Cardiac fibroblast (primary cell): ENCODE data around the gene TAF5.

Experiments used
- DNase-seq, 2 donors: peaks; one replicate each; pipeline versions ENCODE4 v3.0.0 to v3.0.0-alpha.2; 2010; ENCODE audit warnings: low read depth in 2 of 2
- H3K4me3 ChIP-seq, 2 donors: replicated peaks in 1 of 2; 1 replicate in 1 of 2; 2 replicates in 1 of 2; pipeline ENCODE4 v1.5.1; 2011; ENCODE audit warnings: low read depth in 2 of 2, low read length in 2 of 2, mild to moderate bottlenecking in 2 of 2, moderate library complexity in 1 of 2
- CTCF ChIP-seq: IDR thresholded peaks from one replicate; pipeline ENCODE4 v1.5.1; 2011; ENCODE audit warnings: low read depth, mild to moderate bottlenecking, low read length, inconsistent platforms

Gene TAF5

GRCh38 chr10:103374263-103374662 lies 6.5 kb downstream of the TAF5 start:
- DNase-seq: no peak
- TF ChIP-seq CTCF: no peak
- no peak overlapping the region for H3K4me3 ChIP-seq

- DNase-seq: no peak
- no peak overlapping the region for H3K4me3 ChIP-seq
- no peak for TF ChIP-seq CTCF
Observed at GRCh38 chr10:103382769-103383168, 15.0 kb downstream of the TAF5 start.

- no peak for TF ChIP-seq CTCF
- peak in 1 of 2 donors; percentile 18 for DNase-seq
- no peak overlapping the region for H3K4me3 ChIP-seq
Observed at GRCh38 chr10:103394180-103394579, 26.4 kb downstream of the TAF5 start.

GRCh38 chr10:103395754-103396066 lies 27.9 kb downstream of the TAF5 start:
- H3K4me3 ChIP-seq: peak overlapping the region; percentile 90 to 97
- no peak for TF ChIP-seq CTCF
- peak; percentile 27 to 33 for DNase-seq

- peak; percentile 31 for TF ChIP-seq CTCF
- peak within 1 kb of the TSS; percentile 90 to 97 for H3K4me3 ChIP-seq
- peak; percentile 98 for DNase-seq
Observed at GRCh38 chr10:103396067-103396788, 28.5 kb downstream of the TAF5 start, which contains the start of the genes ATP5MK and PDCD11. Gene ATP5MK (minus strand): TSS chr10:103396475. CDS start chr10:103392457, 4,018 bp downstream. Gene PDCD11 (plus strand): TSS chr10:103396626. CDS start chr10:103398427, 1,801 bp downstream.

GRCh38 chr10:103396789-103397087 lies 29.0 kb downstream of the TAF5 start:
- DNase-seq: peak in 1 of 2 donors; percentile 2
- no peak for TF ChIP-seq CTCF

More at GRCh38 chr10:103396789-103397087, 29.0 kb downstream of the TAF5 start:
- peak overlapping the region; percentile 90 to 97 for H3K4me3 ChIP-seq
